ENCODE results near the gene NTSR1. TPM values are rescaled to one million over a fixed set of nuclear protein-coding genes. Genes with fewer than 3 reads are reported as not detected.

NTSR1 gene
- total and polyA plus RNA-seq, 2 of the 13 experiments (the other 11 are each of a cell fraction or from before 2014, with no cell fraction given), result 0.09 to 0.12 TPM

GRCh38 chr20:62666736-62667529 lies 41.7 kb upstream of the NTSR1 start (continued):
- TF ChIP-seq ZIK1 (CRISPR knock-in tag; IDR thresholded peaks at IDR 0.05; ENCODE audit: borderline replicate concordance, low read depth) (peak; percentile 80; the same call in 1 of the 2 replicates), MIER3 (CRISPR knock-in tag; IDR thresholded peaks at IDR 0.05; ENCODE audit: borderline replicate concordance) (peak; percentile 95; the same call in 1 of the 2 replicates), LCORL (IDR thresholded peaks at IDR 0.05) (peak; percentile 89), LCORL (CRISPR knock-in tag; IDR thresholded peaks at IDR 0.05) (peak; percentile 100), ZNF207 (IDR thresholded peaks at IDR 0.05; ENCODE audit: borderline replicate concordance) (no peak), ATRX (CRISPR knock-in tag; IDR thresholded peaks at IDR 0.05; ENCODE audit: borderline replicate concordance) (no peak), HNF4G (IDR thresholded peaks at IDR 0.05; ENCODE audit: borderline replicate concordance, low read depth, low read length) (no peak; the same call in 1 of the 2 replicates), HNF4G (CRISPR knock-in tag; IDR thresholded peaks at IDR 0.05; ENCODE audit: borderline replicate concordance, low read depth) (peak; percentile 78; the same call in 1 of the 2 replicates), KDM5A (IDR thresholded peaks at IDR 0.05; ENCODE audit: borderline replicate concordance, low read length) (no peak), IRF9 (CRISPR knock-in tag; IDR thresholded peaks at IDR 0.05; ENCODE audit: borderline replicate concordance) (peak; percentile 63; the same call in 1 of the 2 replicates), IRX3 (CRISPR knock-in tag; IDR thresholded peaks at IDR 0.05; ENCODE audit: borderline replicate concordance, low read depth) (peak; percentile 90; the same call in 1 of the 2 replicates), ZNF749 (CRISPR knock-in tag; IDR thresholded peaks at IDR 0.05; ENCODE audit: borderline replicate concordance) (peak; percentile 98), ZNF143 (CRISPR knock-in tag; IDR thresholded peaks at IDR 0.05) (peak; percentile 66), RAD21 (CRISPR knock-in tag; IDR thresholded peaks at IDR 0.05) (no peak), HINFP (CRISPR knock-in tag; IDR thresholded peaks at IDR 0.05; ENCODE audit: low read depth) (0 out of 2 replicates have a peak, but pooled peaks have one; percentile 22), ZNF841 (CRISPR knock-in tag; IDR thresholded peaks at IDR 0.05; ENCODE audit: borderline replicate concordance) (no peak), MED1 (CRISPR knock-in tag; IDR thresholded peaks at IDR 0.05) (peak; percentile 94), MAFK (conservative IDR thresholded peaks at IDR 0.05 in 1 of 2, IDR thresholded peaks at IDR 0.05 in 1 of 2; ENCODE audit: low read length in 2 of 2) (no peak), ZNF333 (CRISPR knock-in tag; IDR thresholded peaks at IDR 0.05; ENCODE audit: borderline replicate concordance) (peak; percentile 35; the same call in 1 of the 2 replicates), ZNF589 (CRISPR knock-in tag; conservative IDR thresholded peaks at IDR 0.05) (peak; percentile 95)
- TF ChIP-seq, protein P1, sequence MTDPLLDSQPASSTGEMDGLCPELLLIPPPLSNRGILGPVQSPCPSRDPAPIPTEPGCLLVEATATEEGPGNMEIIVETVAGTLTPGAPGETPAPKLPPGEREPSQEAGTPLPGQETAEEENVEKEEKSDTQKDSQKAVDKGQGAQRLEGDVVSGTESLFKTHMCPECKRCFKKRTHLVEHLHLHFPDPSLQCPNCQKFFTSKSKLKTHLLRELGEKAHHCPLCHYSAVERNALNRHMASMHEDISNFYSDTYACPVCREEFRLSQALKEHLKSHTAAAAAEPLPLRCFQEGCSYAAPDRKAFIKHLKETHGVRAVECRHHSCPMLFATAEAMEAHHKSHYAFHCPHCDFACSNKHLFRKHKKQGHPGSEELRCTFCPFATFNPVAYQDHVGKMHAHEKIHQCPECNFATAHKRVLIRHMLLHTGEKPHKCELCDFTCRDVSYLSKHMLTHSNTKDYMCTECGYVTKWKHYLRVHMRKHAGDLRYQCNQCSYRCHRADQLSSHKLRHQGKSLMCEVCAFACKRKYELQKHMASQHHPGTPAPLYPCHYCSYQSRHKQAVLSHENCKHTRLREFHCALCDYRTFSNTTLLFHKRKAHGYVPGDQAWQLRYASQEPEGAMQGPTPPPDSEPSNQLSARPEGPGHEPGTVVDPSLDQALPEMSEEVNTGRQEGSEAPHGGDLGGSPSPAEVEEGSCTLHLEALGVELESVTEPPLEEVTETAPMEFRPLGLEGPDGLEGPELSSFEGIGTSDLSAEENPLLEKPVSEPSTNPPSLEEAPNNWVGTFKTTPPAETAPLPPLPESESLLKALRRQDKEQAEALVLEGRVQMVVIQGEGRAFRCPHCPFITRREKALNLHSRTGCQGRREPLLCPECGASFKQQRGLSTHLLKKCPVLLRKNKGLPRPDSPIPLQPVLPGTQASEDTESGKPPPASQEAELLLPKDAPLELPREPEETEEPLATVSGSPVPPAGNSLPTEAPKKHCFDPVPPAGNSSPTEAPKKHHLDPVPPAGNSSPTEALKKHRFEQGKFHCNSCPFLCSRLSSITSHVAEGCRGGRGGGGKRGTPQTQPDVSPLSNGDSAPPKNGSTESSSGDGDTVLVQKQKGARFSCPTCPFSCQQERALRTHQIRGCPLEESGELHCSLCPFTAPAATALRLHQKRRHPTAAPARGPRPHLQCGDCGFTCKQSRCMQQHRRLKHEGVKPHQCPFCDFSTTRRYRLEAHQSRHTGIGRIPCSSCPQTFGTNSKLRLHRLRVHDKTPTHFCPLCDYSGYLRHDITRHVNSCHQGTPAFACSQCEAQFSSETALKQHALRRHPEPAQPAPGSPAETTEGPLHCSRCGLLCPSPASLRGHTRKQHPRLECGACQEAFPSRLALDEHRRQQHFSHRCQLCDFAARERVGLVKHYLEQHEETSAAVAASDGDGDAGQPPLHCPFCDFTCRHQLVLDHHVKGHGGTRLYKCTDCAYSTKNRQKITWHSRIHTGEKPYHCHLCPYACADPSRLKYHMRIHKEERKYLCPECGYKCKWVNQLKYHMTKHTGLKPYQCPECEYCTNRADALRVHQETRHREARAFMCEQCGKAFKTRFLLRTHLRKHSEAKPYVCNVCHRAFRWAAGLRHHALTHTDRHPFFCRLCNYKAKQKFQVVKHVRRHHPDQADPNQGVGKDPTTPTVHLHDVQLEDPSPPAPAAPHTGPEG (CRISPR knock-in tag; IDR thresholded peaks at IDR 0.05), result peak; percentile 76
